ENCODE measurements around the gene PRELID3B.
A peak's percentile ranks its signal among the peaks of the same experiment; 100 is the strongest.

Gene PRELID3B

GRCh38 chr20:59044796-59045195, 2.2 kb upstream of the PRELID3B start:
- H3K79me2 ChIP-seq (ENCODE audit: control insufficient read depth, low read length) = peaks cover 35% of the 10 kb centered on the region
- peaks cover 27% of the 10 kb centered on the region for H3K36me3 ChIP-seq (ENCODE audit: control insufficient read depth, low read length)
- peaks cover 11% of the 10 kb centered on the region for H4K20me1 ChIP-seq (ENCODE audit: control insufficient read depth, insufficient read depth, low read depth, low read length)
- H3K9me2 ChIP-seq (replicated peaks; ENCODE audit: control insufficient read depth, low read length) = no peaks in the 10 kb centered on the region
- peaks cover 41% of the 10 kb centered on the region for H3K4me1 ChIP-seq (ENCODE audit: control insufficient read depth, low read length)
- H3F3A ChIP-seq (ENCODE audit: control insufficient read depth, insufficient read depth) = peaks cover 12% of the 10 kb centered on the region
- H3K27ac ChIP-seq (ENCODE audit: low read depth, low read length) = no peak overlapping the region
- H3K27me3 ChIP-seq (ENCODE audit: control insufficient read depth, low read length) = peaks cover 6% of the 10 kb centered on the region; the same call in 1 of the 2 replicates
- TF ChIP-seq, protein P1, sequence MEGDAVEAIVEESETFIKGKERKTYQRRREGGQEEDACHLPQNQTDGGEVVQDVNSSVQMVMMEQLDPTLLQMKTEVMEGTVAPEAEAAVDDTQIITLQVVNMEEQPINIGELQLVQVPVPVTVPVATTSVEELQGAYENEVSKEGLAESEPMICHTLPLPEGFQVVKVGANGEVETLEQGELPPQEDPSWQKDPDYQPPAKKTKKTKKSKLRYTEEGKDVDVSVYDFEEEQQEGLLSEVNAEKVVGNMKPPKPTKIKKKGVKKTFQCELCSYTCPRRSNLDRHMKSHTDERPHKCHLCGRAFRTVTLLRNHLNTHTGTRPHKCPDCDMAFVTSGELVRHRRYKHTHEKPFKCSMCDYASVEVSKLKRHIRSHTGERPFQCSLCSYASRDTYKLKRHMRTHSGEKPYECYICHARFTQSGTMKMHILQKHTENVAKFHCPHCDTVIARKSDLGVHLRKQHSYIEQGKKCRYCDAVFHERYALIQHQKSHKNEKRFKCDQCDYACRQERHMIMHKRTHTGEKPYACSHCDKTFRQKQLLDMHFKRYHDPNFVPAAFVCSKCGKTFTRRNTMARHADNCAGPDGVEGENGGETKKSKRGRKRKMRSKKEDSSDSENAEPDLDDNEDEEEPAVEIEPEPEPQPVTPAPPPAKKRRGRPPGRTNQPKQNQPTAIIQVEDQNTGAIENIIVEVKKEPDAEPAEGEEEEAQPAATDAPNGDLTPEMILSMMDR (IDR thresholded peaks at IDR 0.05; ENCODE audit: low read depth, low read length, poor library complexity, severe bottlenecking) = no peak
- no peak for TF ChIP-seq EZH2phosphoT487 (IDR thresholded peaks at IDR 0.05; ENCODE audit: borderline replicate concordance, low read length)
- H3K4me3 ChIP-seq (ENCODE audit: low read length) = no peak overlapping the region
- no peaks in the 10 kb centered on the region for H3K9me3 ChIP-seq (ENCODE audit: control insufficient read depth, insufficient read depth, low read length)
- H3K4me2 ChIP-seq (ENCODE audit: low read length) = peak overlapping the region; percentile 100

GRCh38 chr20:59044295-59044694, 1.7 kb upstream of the PRELID3B start:
- Histone ChIP-seq H3K27me3 (ENCODE audit: control insufficient read depth, low read length) (peaks cover under 1% of the 10 kb centered on the region; the same call in 1 of the 2 replicates), H3K9me3 (ENCODE audit: control insufficient read depth, insufficient read depth, low read length) (no peaks in the 10 kb centered on the region), H3F3A (ENCODE audit: control insufficient read depth, insufficient read depth) (peaks cover 12% of the 10 kb centered on the region), H3K4me2 (ENCODE audit: low read length) (peak overlapping the region; percentile 100), H3K36me3 (ENCODE audit: control insufficient read depth, low read length) (peaks cover 31% of the 10 kb centered on the region), H4K20me1 (ENCODE audit: control insufficient read depth, insufficient read depth, low read depth, low read length) (peaks cover 11% of the 10 kb centered on the region), H3K27ac (ENCODE audit: low read depth, low read length) (peak overlapping the region; percentile 77), H3K4me1 (ENCODE audit: control insufficient read depth, low read length) (peaks cover 46% of the 10 kb centered on the region), H3K79me2 (ENCODE audit: control insufficient read depth, low read length) (peaks cover 40% of the 10 kb centered on the region), H3K9me2 (replicated peaks; ENCODE audit: control insufficient read depth, low read length) (no peaks in the 10 kb centered on the region), H3K4me3 (ENCODE audit: low read length) (peak overlapping the region; percentile 99)
- TF ChIP-seq, protein P1 (IDR thresholded peaks at IDR 0.05; ENCODE audit: low read depth, low read length, poor library complexity, severe bottlenecking) = no peak
- TF ChIP-seq EZH2phosphoT487 (IDR thresholded peaks at IDR 0.05; ENCODE audit: borderline replicate concordance, low read length) = no peak

GRCh38 chr20:59043698-59044097, 1.1 kb upstream of the PRELID3B start:
- Histone ChIP-seq H4K20me1 (ENCODE audit: control insufficient read depth, insufficient read depth, low read depth, low read length) (peaks cover 11% of the 10 kb centered on the region), H3K27ac (ENCODE audit: low read depth, low read length) (peak overlapping the region; percentile 77), H3K9me2 (replicated peaks; ENCODE audit: control insufficient read depth, low read length) (no peaks in the 10 kb centered on the region), H3K9me3 (ENCODE audit: control insufficient read depth, insufficient read depth, low read length) (no peaks in the 10 kb centered on the region), H3K4me3 (ENCODE audit: low read length) (peak overlapping the region; percentile 99), H3K4me2 (ENCODE audit: low read length) (peak overlapping the region; percentile 100), H3K27me3 (ENCODE audit: control insufficient read depth, low read length) (no peaks in the 10 kb centered on the region), H3K4me1 (ENCODE audit: control insufficient read depth, low read length) (peaks cover 49% of the 10 kb centered on the region), H3K79me2 (ENCODE audit: control insufficient read depth, low read length) (peaks cover 46% of the 10 kb centered on the region), H3F3A (ENCODE audit: control insufficient read depth, insufficient read depth) (peaks cover 12% of the 10 kb centered on the region), H3K36me3 (ENCODE audit: control insufficient read depth, low read length) (peaks cover 37% of the 10 kb centered on the region)
- TF ChIP-seq EZH2phosphoT487 (IDR thresholded peaks at IDR 0.05; ENCODE audit: borderline replicate concordance, low read length) = no peak
- TF ChIP-seq, protein P1 (IDR thresholded peaks at IDR 0.05; ENCODE audit: low read depth, low read length, poor library complexity, severe bottlenecking) = no peak

Data from DOHH2 (cell line).